GM21367 (cell line): ENCODE results near the gene FMNL3.
"Not testable (repeated sequence)": the region's sequence is repeated elsewhere in the genome, so short reads cannot be mapped to it uniquely, and the experiment has no call there.

Experiments
- ATAC-seq: cut with Tn5 transposase; IDR thresholded peaks from one replicate; pipeline ENCODE4 v1.9.1; 2021; ENCODE audit not compliant: unreplicated experiment

The FMNL3 gene

DNA sequence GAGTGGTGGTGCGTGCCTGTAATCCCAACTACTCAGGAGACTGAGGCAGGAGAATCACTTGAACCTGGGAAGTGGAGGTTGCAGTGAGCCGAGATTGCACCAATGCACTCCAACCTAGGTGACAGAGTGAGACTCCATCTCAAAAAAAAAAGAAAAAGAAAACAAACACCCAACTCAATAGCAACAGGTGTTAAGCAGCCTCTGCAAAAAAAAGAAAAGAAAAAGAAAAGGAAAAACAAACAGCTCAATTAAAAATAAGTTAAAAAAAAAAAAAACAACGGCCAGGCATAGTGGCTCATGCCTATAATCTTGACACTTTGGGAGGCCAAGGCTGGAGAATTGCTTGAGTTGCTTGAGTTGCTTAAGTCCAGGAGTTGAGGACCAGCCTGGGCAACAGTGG, 10.6 kb upstream of the FMNL3 start:
- ATAC-seq, result not testable (repeated sequence)

DNA sequence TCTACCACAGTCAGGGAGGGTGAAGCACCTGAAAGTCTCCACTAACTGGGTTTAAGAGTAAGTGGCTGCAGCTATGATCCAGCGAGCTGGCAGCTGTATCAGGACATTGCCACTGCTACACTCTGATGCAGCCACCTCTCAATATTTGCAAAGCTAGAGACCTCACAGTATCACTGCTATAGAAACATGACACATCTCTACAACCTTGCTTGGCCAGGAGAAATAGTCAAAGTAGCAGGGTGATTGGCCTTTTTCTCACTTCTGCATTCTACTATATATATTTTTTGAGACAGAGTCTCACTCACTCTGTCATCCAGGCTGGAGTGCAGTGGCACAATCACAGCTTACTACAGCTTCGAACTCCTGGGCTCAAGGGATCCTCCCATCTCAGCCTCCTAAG, 9.3 kb upstream of the FMNL3 start:
- ATAC-seq, result peak; percentile 65

DNA sequence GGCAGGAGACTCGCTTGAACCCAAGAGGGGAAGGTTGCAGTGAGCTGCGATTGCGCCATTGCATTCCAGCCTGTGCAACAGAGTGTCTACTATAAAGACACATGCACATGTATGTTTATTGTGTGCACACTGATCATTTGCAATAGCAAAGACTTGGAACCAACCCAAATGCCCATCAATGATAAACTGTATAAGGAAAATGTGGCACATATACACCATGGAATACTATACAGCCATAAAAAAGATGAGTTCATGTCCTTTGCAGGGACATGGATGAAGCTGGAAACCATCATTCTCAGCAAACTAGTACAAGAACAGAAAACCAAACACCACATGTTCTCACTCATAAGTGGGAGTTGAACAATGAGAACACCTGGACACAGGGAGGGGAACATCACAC, 6.7 kb upstream of the FMNL3 start:
- ATAC-seq, result not testable (repeated sequence)

DNA sequence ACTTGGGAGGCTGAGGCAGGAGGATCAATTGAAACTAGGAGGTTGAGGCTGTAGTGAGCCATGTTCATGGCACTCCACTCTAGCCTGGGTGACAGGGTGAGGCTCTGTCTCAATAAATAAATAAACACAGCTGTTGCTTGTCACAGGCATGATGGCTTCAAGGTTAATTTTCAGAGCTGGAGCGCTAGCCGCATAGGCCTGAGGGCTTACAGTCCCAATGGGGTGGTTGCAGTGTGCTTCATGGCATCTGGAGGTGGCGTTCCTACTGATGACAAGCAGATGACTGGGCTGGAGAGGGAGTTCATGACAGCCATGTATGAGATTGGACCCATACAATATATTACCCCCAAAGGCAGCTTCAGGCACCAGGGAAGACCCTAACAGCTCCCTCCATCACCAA, 1.6 kb upstream of the FMNL3 start:
- ATAC-seq, result no peak

DNA sequence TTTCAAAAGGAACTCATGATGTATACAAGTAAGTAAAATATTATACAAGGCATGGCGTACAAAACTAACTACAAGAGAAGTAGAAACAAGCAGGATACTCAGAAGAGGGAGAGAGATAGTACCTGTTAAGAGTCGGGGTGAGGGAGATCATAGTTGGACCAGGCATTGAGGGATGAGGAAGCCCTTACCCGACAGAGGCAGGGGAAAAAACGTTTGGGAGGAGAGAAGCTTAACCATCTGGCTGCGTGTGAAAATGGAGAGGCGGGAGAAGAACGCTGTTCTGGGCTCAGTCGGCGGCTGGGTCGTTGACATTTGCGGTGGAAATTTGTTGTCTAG, 575 bp upstream of the FMNL3 start:
- no peak for ATAC-seq

DNA sequence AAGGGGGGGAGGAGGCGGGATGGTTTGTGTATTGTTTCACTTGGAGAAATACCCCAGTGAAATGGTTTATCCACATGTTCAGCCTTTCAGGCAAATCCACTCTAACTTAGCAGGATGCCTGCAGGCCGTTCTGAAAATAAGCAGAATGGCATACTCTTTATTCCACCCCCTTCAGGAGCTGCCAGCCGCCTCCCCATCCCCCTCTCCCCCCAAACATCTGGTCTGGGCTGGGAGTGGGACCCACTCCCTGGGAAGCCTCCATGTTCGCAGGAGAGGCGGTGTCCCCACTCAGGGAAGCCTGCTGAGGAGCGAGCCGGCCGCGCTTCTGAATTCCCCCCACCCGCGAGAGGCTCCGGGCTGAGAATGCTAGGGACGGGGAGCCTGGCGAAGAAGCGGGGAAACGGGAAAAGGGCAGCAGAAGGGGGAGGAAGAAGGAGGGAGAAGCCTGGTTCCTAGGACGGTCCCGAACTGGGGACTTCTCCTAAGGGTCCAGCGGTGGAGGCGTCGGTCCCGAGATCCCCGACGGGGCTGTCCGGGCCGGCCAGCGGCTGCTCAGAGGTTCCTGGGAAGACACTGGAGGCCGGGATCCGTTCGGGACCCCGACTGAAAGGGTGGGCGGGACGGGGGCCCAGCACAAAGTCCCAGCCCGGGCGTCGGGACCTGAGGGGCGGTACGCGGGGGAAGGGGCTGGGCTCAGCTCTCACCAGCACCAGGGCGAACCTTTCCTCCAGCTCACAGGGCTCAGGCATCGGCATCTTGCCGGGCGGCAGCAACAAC, 666 bp downstream of the FMNL3 start:
- ATAC-seq, result peak; percentile 1

DNA sequence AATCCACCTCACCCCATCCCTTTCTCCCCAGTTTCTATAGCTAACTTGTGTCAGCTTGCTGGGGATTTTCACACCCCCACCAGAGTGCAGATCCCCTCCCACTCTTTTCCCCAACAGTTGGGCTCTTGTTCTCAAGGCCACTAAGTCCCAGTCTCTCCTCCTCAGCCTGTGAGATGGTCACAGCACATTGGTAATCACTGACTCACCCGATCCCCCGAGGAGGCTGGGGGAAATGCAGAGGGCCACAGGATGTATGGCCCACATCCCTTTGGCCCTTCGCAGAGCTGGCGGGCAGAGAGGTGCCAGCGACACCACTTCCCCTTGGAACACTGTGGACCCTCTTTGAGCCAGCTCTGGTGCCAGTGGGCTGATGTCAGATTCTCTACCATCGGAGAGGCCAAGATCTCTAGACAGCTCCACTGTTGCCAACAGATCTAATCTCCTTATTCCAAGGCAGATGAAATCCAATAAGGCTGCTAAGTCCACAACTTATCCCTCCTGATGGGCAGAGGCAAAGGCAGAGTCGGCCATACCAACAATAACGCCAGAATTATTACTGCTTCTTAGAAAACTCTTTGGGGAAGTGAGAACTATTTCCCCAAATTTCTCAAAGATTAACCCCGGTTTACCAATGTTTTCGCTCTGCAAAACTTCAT, 1.6 kb downstream of the FMNL3 start:
- no peak for ATAC-seq

DNA sequence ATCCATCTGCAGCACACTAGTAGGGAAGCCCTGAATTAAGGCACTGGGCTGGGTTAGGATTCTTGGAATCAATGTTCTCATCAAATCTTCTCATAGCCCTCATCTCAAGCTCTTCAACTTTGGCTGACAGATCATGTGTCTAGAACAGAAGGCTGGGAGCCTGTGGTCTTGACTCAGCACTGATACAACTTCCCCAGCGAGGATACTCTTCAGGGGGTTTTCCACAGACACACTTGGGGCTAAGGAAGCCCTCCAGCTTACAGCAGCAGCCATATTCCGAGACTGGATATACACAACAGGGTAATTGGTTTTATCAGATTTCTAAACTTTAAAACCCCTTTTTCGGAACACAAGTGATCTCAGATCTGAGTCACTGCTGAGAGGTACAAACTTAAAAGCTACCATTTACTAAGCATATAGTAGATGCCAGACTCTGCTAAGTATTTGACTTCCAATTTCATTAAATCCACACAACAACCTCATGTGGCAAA, 3.5 kb downstream of the FMNL3 start:
- no peak for ATAC-seq

DNA sequence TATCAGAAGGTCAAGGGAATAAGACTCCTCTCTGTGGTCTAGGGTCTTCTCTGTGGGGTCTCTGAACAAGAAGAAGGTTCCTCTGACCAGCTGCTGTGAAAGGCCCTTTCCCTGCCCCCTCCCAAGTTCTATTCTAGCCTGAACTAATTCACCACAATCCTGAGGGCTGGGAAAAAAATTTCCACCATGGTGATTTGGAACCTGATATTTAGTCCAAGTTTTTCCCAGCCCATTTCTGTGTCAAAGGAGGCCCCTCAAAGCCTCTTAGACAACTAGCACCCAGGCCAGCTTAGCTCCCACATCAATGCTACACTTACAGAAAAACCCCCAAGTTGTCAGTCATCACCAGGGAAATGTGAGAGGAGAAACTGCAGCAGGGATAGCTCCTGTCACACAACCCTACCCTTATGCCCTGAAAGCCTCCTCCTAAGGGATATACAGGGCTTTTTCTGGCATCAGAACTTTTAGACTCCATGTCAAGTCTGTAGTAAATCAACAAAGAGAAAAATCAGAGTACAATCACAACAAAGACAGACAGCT, 4.5 kb downstream of the FMNL3 start:
- no peak for ATAC-seq

DNA sequence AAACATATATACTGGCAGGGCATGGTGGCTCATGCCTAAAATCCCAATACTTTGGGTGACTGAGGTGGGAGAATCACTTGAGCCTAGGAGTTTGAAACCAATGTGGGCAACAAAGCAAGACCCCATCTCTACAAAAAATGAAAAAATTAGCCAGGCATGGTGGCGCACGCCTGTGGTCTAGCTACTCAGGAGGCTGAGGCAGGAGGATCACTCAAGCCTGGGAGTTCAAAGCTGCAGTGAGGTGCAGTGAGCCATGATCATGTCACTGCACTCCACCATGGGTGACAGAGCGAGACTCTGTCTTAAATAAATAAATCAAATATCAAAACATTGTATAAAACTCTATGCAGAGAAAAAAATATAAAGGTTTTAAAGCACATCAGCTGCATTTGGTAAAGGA, 5.2 kb downstream of the FMNL3 start:
- ATAC-seq, result no peak

DNA sequence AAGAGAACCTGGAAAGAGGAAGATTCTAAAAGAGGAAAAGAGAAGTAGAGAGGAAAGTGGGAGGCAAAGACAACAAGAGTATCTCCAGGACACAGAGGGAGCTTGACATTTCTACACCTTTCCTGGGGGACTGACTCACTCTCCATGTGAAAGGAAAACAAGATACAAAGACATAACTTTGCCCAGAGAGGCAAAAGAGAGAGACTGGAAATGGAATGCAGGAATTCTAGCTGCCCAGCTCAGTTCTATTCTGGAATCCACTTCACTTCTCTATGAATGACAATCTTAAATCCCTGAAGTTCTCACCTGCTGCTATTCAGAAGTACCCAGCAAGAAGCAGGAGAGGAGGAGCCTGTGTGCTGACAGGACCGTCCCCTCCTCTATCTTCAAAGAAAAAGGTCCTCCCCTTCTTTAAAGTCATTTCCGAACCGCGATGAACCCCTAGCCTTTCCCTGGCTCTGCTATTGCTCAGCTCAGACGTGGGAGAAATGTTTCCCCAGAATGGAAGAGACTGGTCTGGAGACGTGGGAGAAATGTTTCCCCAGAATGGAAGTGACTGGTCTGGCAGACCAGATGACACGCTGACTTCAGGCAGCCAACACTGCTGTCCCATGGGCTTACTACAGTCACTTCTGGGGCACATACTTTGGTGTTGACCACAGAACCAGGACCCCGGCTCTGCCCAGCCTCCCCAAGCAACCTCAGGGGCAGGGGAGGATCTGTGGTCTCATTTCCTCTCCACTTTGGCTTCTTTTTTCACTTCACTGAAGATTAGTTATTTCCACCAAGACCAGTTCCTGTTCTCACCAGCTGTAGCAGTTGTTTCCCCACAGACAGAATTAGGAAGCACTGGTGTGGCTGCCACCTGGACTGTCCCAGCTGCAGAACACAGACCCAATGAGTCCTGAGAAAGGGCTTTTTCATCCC, 8.3 kb downstream of the FMNL3 start:
- peak; percentile 66 for ATAC-seq

DNA sequence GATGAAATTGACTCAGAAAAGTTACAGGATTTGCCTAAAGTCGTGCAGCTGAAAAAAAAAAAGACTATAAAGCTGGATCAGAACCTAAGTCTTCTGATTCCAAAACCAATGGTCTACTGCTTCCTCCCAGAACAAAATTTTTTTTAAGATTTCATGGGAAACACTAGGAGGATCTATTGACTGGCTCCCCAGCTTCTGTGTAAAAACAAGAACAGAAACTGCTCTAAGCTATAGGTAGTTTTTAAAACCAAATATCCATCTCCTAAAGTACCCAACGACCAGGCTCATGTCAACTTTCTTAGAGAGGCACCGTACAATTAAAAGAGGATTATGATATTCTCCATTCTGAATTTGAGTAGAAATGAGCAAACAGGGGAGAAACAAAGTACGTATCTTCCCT, 9.4 kb downstream of the FMNL3 start:
- no peak for ATAC-seq

DNA sequence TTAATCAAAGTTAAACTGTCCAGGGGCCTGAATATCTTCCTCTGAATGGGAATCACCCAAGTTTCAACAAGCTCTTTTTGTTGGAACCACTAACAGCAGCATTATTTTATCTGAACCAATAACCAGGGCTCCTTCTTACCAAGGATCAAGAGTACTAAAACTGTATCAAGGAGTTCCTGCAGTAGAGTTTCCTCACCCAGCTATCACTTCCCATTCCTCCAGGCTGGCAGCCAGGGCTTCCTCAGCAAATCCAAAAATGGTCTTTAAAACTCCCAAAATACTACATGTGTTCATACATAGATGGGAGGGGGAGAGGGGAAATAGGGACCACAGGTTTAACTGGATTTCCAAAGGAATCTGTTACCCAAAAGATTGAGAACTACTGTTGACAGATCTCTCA, 10.5 kb downstream of the FMNL3 start:
- ATAC-seq, result no peak

DNA sequence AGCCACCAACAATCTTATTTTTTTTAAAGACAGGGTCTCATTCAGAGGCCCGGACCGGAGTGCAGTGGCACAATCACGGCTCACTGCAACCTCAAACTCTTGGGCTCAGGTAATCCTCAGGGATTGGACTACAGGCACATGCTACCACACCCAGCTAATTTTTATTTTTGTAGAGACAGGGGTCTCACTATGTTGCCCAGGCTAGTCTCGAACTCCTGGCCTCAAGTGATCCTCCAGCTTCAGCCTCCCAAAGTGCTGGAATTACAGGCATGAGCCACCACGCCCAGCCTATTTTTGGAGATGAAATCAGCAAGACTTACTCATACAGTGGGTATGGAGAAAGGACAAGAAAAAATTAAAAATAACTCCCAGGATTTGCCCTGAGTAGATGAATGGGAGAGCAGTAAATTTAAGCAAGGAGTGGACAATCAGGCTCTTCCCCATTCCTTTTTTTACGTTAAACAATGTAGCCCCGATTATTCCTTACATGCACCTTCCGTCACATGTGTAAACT, 13.2 kb downstream of the FMNL3 start:
- ATAC-seq, result no peak

DNA sequence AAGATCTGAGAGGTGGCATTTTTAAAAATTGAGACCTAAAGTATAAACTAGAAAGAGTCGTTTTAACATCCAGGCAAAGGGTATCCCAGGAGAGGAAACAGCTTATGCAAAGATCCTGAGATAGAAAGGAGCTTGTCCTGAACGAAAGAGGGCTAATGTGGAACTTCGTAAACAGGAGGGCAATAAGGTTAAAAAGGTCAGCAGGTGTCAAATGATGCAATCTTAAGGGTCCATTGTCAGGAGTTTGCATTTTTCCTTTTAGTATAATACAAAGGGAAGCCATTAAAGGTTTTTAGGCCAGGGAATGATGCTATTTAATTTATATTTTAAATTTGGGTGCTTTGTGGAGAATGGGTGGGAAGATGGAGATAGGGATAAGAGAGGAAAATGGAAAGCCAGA, 14.4 kb downstream of the FMNL3 start:
- ATAC-seq, result no peak

DNA sequence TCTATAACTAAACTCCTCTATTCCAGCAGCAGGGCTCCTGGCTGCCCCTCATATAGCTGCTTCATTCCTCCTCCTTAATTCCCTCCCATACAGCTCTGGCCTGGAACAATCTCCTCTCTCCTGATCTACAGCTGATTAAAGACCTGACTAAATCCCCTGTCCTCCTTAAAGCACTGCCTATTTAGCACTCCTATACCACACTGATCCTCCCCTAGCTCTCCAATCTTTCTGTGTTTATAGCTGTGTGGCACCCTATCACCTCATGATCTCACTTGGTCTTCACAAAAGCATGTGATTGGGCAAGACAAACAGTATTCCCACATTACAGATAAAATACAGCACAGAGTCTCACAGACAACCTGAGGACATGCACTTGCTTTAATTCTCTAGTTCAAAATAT, 17.4 kb downstream of the FMNL3 start:
- no peak for ATAC-seq

DNA sequence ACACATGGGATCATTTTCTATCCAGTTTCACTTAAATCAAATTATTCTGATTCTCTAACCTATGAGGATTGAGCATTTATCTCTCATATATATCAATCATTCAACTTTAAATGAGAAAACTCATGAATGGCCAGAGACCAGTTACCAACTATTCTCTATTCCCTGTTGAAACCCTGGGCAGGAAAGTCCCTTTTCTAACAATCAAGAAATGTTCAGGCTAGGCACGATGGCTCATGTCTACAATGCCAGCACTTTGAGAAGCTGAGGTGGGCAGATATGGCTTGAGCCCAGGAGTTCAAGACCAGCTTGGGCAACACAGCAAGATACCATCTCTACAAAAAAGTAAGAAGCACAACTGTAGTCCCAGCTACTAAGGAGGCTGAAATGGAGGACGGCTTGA, 18.0 kb downstream of the FMNL3 start:
- no peak for ATAC-seq

DNA sequence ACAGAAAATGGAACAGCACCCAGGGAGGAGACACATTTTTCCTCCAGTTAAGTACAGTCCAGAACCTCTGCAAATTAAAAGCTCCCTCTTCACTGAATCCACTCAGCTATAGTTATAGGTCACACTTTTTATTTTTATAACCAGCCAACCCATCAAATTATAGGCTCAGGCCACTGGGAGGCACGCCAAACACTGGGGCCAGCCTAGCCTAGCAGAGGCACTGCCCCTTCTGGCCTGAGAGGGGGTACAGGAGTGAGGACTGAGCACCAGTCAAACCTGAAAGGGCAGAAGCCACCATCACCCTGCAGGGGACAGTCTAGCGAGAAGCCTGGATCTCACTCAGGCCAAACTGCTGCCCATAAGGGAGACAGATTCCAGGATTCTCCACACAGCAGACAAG, 19.3 kb downstream of the FMNL3 start:
- ATAC-seq, result no peak

DNA sequence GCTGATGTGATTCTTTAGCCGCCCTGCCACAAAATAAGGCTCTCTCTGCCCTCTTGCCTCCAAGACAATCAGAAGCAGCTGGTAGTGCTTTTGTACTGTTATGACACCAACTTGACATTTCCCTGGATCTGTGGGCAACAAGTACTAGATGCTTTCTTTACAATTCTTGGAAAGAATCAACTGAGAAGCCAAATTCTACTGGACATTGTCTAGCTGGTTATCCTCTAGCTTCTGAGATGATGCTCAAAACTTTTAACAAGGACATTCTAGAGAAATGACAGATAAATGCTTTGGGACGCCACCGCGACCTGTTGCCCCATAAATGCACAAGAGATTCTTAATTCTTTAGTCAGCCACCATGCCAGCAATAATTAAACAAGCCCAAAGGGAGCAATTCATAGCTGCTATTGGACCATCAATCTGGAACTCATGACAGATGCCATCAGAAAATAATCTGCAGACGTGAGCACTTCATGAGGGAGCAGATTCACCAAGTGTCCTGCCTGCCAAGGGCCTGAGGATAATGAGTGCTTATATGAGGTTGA, 22.8 kb downstream of the FMNL3 start:
- ATAC-seq, result no peak

DNA sequence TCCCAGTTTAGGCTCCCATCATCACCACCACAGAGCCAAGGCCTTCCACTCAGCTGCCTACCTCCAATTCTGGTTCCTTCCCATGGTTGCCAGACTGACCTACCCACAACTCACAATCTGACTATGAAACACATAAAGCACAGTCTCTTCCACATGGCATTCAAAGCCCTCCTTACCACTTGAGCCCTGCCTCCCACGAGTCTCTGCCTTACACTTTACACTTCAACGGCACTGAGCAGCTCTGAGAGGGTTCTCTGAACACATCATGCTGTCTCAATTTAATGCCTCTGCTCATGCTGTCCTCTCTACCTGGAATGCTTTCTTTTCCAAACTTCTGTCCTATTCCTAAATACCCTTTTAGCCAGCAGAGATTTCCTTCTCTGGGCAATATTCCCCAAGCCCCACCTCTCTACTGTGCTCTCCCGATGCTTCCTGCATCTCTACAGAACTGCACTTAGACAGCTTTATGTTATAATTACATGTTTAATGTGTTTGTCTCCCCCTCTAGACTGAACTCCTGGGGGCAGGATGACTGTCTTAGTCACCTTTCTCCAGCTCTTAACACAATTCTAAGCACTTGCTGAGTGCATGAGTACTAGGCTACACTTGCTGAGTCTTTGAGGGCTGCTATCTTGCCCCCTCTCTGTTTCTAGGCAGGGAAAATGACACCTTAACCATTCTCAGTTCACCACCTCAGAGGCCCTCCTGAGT, 23.5 kb downstream of the FMNL3 start:
- no peak for ATAC-seq
